HCT116 (cell line): ENCODE measurements around the gene KIAA1614. TPM values are rescaled to one million over a fixed set of nuclear protein-coding genes. Genes with fewer than 3 reads are reported as not detected.

ENCODE experiments used
- ATAC-seq: fragments of 200-7000 bp; cut with Tn5 transposase; 2 replicates; pipeline ENCODE4 v1.9.1; 2020; ENCODE audit warnings: mild to moderate bottlenecking, moderate library complexity
- BruUV-seq: library from RNA; stranded (reverse); fragments of 400-500 nt; replicated peaks from 2 replicates; lab custom pipeline; 2021; lab: Mats Ljungman, UMichigan
- CTCF ChIA-PET: fragments of 300-600 bp; sonication (Branson Sonifier 250); formaldehyde crosslinking; loops from one replicate; lab custom pipeline; 2021; ENCODE audit warnings: antibody characterized with exemption; lab: Charles Lee
- POLR2A ChIA-PET: fragments of 300-600, 350-600 bp; sonication (Branson Sonifier 250); formaldehyde crosslinking; loops from one replicate; lab custom pipeline; 2021; ENCODE audit warnings: antibody characterized with exemption; lab: Charles Lee
- RAD21 ChIA-PET, 2 experiments: fragments of 300-600 bp; sonication (Branson Sonifier 250); formaldehyde crosslinking; loops; one replicate each; lab custom pipeline; 2023; ENCODE audit warnings: low total read pairs in 2 of 2; ENCODE audit not compliant: uncharacterized antibody in 2 of 2, unreplicated experiment in 2 of 2, low non-redundant PET in 1 of 2; lab: Charles Lee
- DNase-seq: peaks from one replicate; pipeline ENCODE4 v3.0.0-alpha.2; 2010; ENCODE audit warnings: low read depth, low spot score
- H2AFZ ChIP-seq: fragments of 200-600 bp; shearing (Covaris generic), sonication (generic); 2 replicates; pipeline ENCODE4 v1.6.1; 2017; ENCODE audit warnings: low read depth, mixed run types, mixed read lengths, antibody characterized with exemption, low read length; ENCODE audit not compliant: poor library complexity, severe bottlenecking
- H3K27ac ChIP-seq: 2 replicates; pipeline ENCODE4 v1.5.1; 2012; ENCODE audit warnings: low read depth, low read length
- H3K27me3 ChIP-seq: fragments of 200-600 bp; sonication (generic); 2 replicates; pipeline ENCODE4 v1.6.1; 2016; ENCODE audit warnings: mixed run types, low read length, mixed read lengths; ENCODE audit not compliant: insufficient read depth
- H3K36me3 ChIP-seq, 2 experiments: fragments of 200-500 bp in 1 of 2; fragments of 200-600 bp in 1 of 2; sonication (Bioruptor generic) in 1 of 2; sonication (generic) in 1 of 2; 2 replicates each; pipeline versions ENCODE4 v1.5.1 to v1.6.1; 2014 to 2016; ENCODE audit warnings: low read length in 2 of 2, inconsistent platforms in 1 of 2, mixed read lengths in 1 of 2, mixed run types in 1 of 2; ENCODE audit not compliant: insufficient read depth in 2 of 2, control insufficient read depth in 1 of 2
- H3K4me1 ChIP-seq, 2 experiments: fragments of 200-600 bp in 1 of 2; sonication (generic) in 1 of 2; 2 replicates each; pipeline versions ENCODE4 v1.5.1 to v1.6.1; 2012 to 2017; ENCODE audit warnings: low read length in 2 of 2, inconsistent platforms in 1 of 2, mild to moderate bottlenecking in 1 of 2, mixed read lengths in 1 of 2, mixed run types in 1 of 2, moderate library complexity in 1 of 2; ENCODE audit not compliant: insufficient read depth in 2 of 2, control insufficient read depth in 1 of 2
- H3K4me2 ChIP-seq: fragments of 200-600 bp; sonication (generic); 2 replicates; pipeline ENCODE4 v1.6.1; 2017; ENCODE audit warnings: mixed run types, low read length, mixed read lengths
- H3K4me3 ChIP-seq, 2 experiments: fragments of 200-600 bp in 1 of 2; sonication (generic) in 1 of 2; replicated peaks in 1 of 2; 2 replicates each; pipeline ENCODE4 v1.5.1; 2011 to 2016; ENCODE audit warnings: low read length in 2 of 2, control low read depth in 1 of 2, low read depth in 1 of 2, mild to moderate bottlenecking in 1 of 2, mixed read lengths in 1 of 2, mixed run types in 1 of 2
- H3K79me2 ChIP-seq: fragments of 200-600 bp; sonication (generic); 2 replicates; pipeline ENCODE4 v1.6.1; 2017; ENCODE audit warnings: mild to moderate bottlenecking, mixed run types, low read length, moderate library complexity, mixed read lengths; ENCODE audit not compliant: insufficient read depth
- H3K9ac ChIP-seq: fragments of 200-600 bp; sonication (generic); 2 replicates; pipeline ENCODE4 v1.6.1; 2016; ENCODE audit warnings: low read length, mixed read lengths
- H3K9me2 ChIP-seq: fragments of 200-600 bp; sonication (generic), shearing (Covaris generic); 2 replicates; pipeline ENCODE4 v1.6.1; 2017; ENCODE audit warnings: mixed run types, mild to moderate bottlenecking, moderate library complexity; ENCODE audit not compliant: insufficient read depth
- H3K9me3 ChIP-seq, 2 experiments: fragments of 200-500 bp in 1 of 2; fragments of 200-600 bp in 1 of 2; sonication (Bioruptor generic) in 1 of 2; sonication (generic) in 1 of 2; 2 replicates each; pipeline ENCODE4 v1.6.1; 2014 to 2017; ENCODE audit warnings: low read length in 2 of 2, mixed read lengths in 2 of 2, inconsistent platforms in 1 of 2, low read depth in 1 of 2, mild to moderate bottlenecking in 1 of 2, mixed run types in 1 of 2, moderate library complexity in 1 of 2; ENCODE audit not compliant: control insufficient read depth in 1 of 2, insufficient read depth in 1 of 2
- H4K20me1 ChIP-seq: fragments of 200-600 bp; sonication (generic), shearing (Covaris generic); 2 replicates; pipeline ENCODE4 v1.6.1; 2017; ENCODE audit warnings: mixed run types, mild to moderate bottlenecking, moderate library complexity; ENCODE audit not compliant: insufficient read depth
- ATF3 ChIP-seq: IDR thresholded peaks from 2 replicates; pipeline ENCODE4 v1.6.1; 2012
- CBX3 ChIP-seq: IDR thresholded peaks from 2 replicates; pipeline ENCODE4 v1.6.1; 2012; ENCODE audit warnings: low read depth
- CEBPB ChIP-seq: IDR thresholded peaks from 2 replicates; pipeline ENCODE4 v1.6.1; 2012; ENCODE audit warnings: low read depth
- CTCF ChIP-seq, 3 experiments: fragments of 200-600 bp in 1 of 3; sonication (generic) in 1 of 3; IDR thresholded peaks in 2 of 3; conservative IDR thresholded peaks in 1 of 3; 2 replicates each; pipeline ENCODE4 v1.5.1; 2012 to 2017; ENCODE audit warnings: low read depth in 2 of 3, low read length in 2 of 3, antibody characterized with exemption in 1 of 3, borderline replicate concordance in 1 of 3, control low read depth in 1 of 3, mild to moderate bottlenecking in 1 of 3, mixed read lengths in 1 of 3, mixed run types in 1 of 3, moderate library complexity in 1 of 3; ENCODE audit not compliant: insufficient read depth in 1 of 3
- EGR1 ChIP-seq: IDR thresholded peaks from 2 replicates; pipeline ENCODE4 v1.6.1; 2012; ENCODE audit warnings: low read depth
- ELF1 ChIP-seq: IDR thresholded peaks from 2 replicates; pipeline ENCODE4 v1.6.1; 2012; ENCODE audit warnings: low read depth, borderline replicate concordance
- EZH2 ChIP-seq: fragments of 200-600 bp; sonication (generic); IDR thresholded peaks from 2 replicates; pipeline ENCODE4 v1.6.1; 2017; ENCODE audit warnings: antibody characterized with exemption, mixed run types
- POLR2A ChIP-seq: IDR thresholded peaks from 2 replicates; pipeline ENCODE4 v1.7.0; 2011; ENCODE audit warnings: borderline replicate concordance; ENCODE audit not compliant: insufficient read depth, insufficient read length; ENCODE audit errors: extremely low read depth
- POLR2AphosphoS5 ChIP-seq: IDR thresholded peaks from 2 replicates; pipeline ENCODE4 v1.6.1; 2011; ENCODE audit warnings: mild to moderate bottlenecking, low read depth, low read length, moderate library complexity
- RAD21 ChIP-seq: IDR thresholded peaks from 2 replicates; pipeline ENCODE4 v1.6.1; 2012; ENCODE audit warnings: low read depth, mild to moderate bottlenecking
- SIN3A ChIP-seq: IDR thresholded peaks from 2 replicates; pipeline ENCODE4 v1.6.1; 2012; ENCODE audit warnings: low read depth
- SP1 ChIP-seq: IDR thresholded peaks from 2 replicates; pipeline ENCODE4 v1.6.1; 2012; ENCODE audit warnings: low read depth
- SRF ChIP-seq: IDR thresholded peaks from 2 replicates; pipeline ENCODE4 v1.6.1; 2012; ENCODE audit warnings: low read depth
- YY1 ChIP-seq: IDR thresholded peaks from 2 replicates; pipeline ENCODE4 v1.6.1; 2011; ENCODE audit warnings: low read length, low read depth, moderate library complexity, mild to moderate bottlenecking; ENCODE audit not compliant: insufficient replicate concordance; ENCODE audit errors: extremely low read depth
- ZBTB33 ChIP-seq: IDR thresholded peaks from 2 replicates; pipeline ENCODE4 v1.6.1; 2011; ENCODE audit warnings: mild to moderate bottlenecking, low read length, moderate library complexity; ENCODE audit not compliant: insufficient replicate concordance; ENCODE audit errors: extremely low read depth
- ZFX ChIP-seq: fragments of 450-650 bp; IDR thresholded peaks from 2 replicates; pipeline ENCODE4 v1.6.1; 2017
- ZNF274 ChIP-seq: fragments of 200-500 bp; sonication (Bioruptor generic); IDR thresholded peaks from 2 replicates; pipeline ENCODE4 v1.6.1; 2014; ENCODE audit warnings: mild to moderate bottlenecking, low read depth, low read length, inconsistent platforms
- intact Hi-C: fragments of 100-400 bp; cut with micrococcal nuclease; formaldehyde crosslinking; loops from 2 replicates; pipeline ENCODE4 v1.10.0; 2022
- total RNA-seq: library from RNA; stranded (reverse); gene quantifications from one replicate; pipeline ENCODE4 v1.2.1, GENCODE V29; 2021; ENCODE audit not compliant: unreplicated experiment

The KIAA1614 gene
- total RNA-seq, 1 experiment from 2014 or later, result 0.25 TPM

GRCh38 chr1:180941518-180942275 is 29.0 kb downstream of the KIAA1614 start:
- intact Hi-C loops, result no loop called here
- H3K4me3 ChIP-seq, result no peak overlapping the region
- POLR2A ChIA-PET, result no interaction called here
- H3K4me1 ChIP-seq, result no peaks in the 10 kb centered on the region
- DNase-seq, result no peak
- no peak for ATAC-seq
- TF ChIP-seq RAD21 (no peak), POLR2AphosphoS5 (no peak), SRF (no peak), SP1 (no peak), POLR2A (no peak), CEBPB (no peak), ATF3 (no peak), ELF1 (no peak), CBX3 (no peak), ZBTB33 (no peak), ZNF274 (no peak), CTCF (IDR thresholded peaks at IDR 0.05 in 2 of 3, conservative IDR thresholded peaks at IDR 0.05 in 1 of 3; ENCODE audit: borderline replicate concordance in 1 of 3, insufficient read depth in 1 of 3, low read depth in 2 of 3, low read length in 2 of 3) (no peak), YY1 (no peak), EZH2 (no peak), SIN3A (no peak), EGR1 (no peak), ZFX (no peak)
- BruUV-seq, result no TSS peak
- no peak overlapping the region for H3K4me2 ChIP-seq
- H3K36me3 ChIP-seq, result no peaks in the 10 kb centered on the region
- no peak overlapping the region for H3K27ac ChIP-seq
- CTCF ChIA-PET, result no interaction called here
- no peaks in the 10 kb centered on the region for H3K9me2 ChIP-seq
- H2AFZ ChIP-seq, result no peak overlapping the region
- H3K9me3 ChIP-seq, result no peaks in the 10 kb centered on the region
- no peaks in the 10 kb centered on the region for H3K27me3 ChIP-seq
- no peaks in the 10 kb centered on the region for H4K20me1 ChIP-seq
- H3K9ac ChIP-seq, result no peak overlapping the region
- RAD21 ChIA-PET, result no interaction called here
- no peaks in the 10 kb centered on the region for H3K79me2 ChIP-seq
